PC-9 (cell line): ENCODE results near the gene TTL. TPM values are rescaled to one million over a fixed set of nuclear protein-coding genes. Genes with fewer than 3 reads are reported as not detected.

Experiments
- BruUV-seq: library from RNA; stranded (reverse); fragments of 400-500 nt; replicated peaks from 2 replicates; lab custom pipeline; 2021; lab: Mats Ljungman, UMichigan
- CTCF ChIA-PET: fragments of 300-600 bp; sonication (Branson Sonifier 250); formaldehyde crosslinking; loops from one replicate; lab custom pipeline; 2022; ENCODE audit warnings: antibody characterized with exemption; lab: Charles Lee
- POLR2A ChIA-PET: fragments of 300-600 bp; sonication (Branson Sonifier 250); formaldehyde crosslinking; loops from one replicate; lab custom pipeline; 2022; ENCODE audit warnings: antibody characterized with exemption; ENCODE audit not compliant: unreplicated experiment; lab: Charles Lee
- DNase-seq, 2 experiments: peaks; one replicate each; pipeline versions ENCODE4 v3.0.0 to v3.0.0-alpha.2; 2015 to 2022; ENCODE audit warnings: mixed read lengths in 1 of 2
- H2AFZ ChIP-seq: fragments of 200-600 bp; sonication (generic); 2 replicates; pipeline ENCODE4 v1.8.1; 2017; ENCODE audit warnings: antibody characterized with exemption
- H3F3A ChIP-seq: fragments of 200-600 bp; sonication (generic); 2 replicates; pipeline ENCODE4 v1.8.1; 2017; ENCODE audit warnings: antibody characterized with exemption, mild to moderate bottlenecking, low read depth; ENCODE audit not compliant: insufficient read depth
- H3K27ac ChIP-seq: fragments of 200-600 bp; sonication (generic); 2 replicates; pipeline ENCODE4 v1.6.1; 2016; ENCODE audit warnings: mixed run types
- H3K27me3 ChIP-seq: fragments of 200-600 bp; sonication (generic); 2 replicates; pipeline ENCODE4 v1.6.1; 2016; ENCODE audit warnings: low read depth, mixed run types; ENCODE audit not compliant: insufficient read depth
- H3K36me3 ChIP-seq: fragments of 200-600 bp; sonication (generic); 2 replicates; pipeline ENCODE4 v1.6.1; 2016; ENCODE audit warnings: low read depth, mixed run types
- H3K4me1 ChIP-seq: fragments of 200-600 bp; sonication (generic); replicated peaks from 2 replicates; pipeline ENCODE4 v1.6.1; 2016; ENCODE audit warnings: mixed run types; ENCODE audit not compliant: insufficient read depth
- H3K4me2 ChIP-seq: fragments of 200-600 bp; sonication (generic); 2 replicates; pipeline ENCODE4 v1.6.1; 2017; ENCODE audit warnings: mixed run types
- H3K4me3 ChIP-seq: fragments of 200-600 bp; sonication (generic); 2 replicates; pipeline ENCODE4 v1.6.1; 2016; ENCODE audit warnings: mixed run types
- H3K79me2 ChIP-seq: fragments of 200-600 bp; sonication (generic); 2 replicates; pipeline ENCODE4 v1.6.1; 2017; ENCODE audit warnings: low read depth, mixed run types
- H3K9me2 ChIP-seq: fragments of 200-600 bp; sonication (generic); 2 replicates; pipeline ENCODE4 v1.8.1; 2017; ENCODE audit warnings: mild to moderate bottlenecking; ENCODE audit not compliant: insufficient read depth
- H3K9me3 ChIP-seq: fragments of 200-600 bp; sonication (generic); 2 replicates; pipeline ENCODE4 v1.8.1; 2016; ENCODE audit warnings: low read depth; ENCODE audit not compliant: insufficient read depth
- H4K20me1 ChIP-seq: fragments of 200-600 bp; sonication (generic); 2 replicates; pipeline ENCODE4 v1.8.1; 2017; ENCODE audit not compliant: insufficient read depth
- EZH2 ChIP-seq: fragments of 200-600 bp; sonication (generic); IDR thresholded peaks from 2 replicates; pipeline ENCODE4 v1.8.0; 2017; ENCODE audit warnings: antibody characterized with exemption, low read depth
- intact Hi-C: fragments of 100-400 bp; cut with micrococcal nuclease; formaldehyde crosslinking; loops from one replicate; pipeline ENCODE4 v1.10.0; 2022; ENCODE audit not compliant: unreplicated experiment
- total RNA-seq: library from RNA; stranded (reverse); gene quantifications from 2 replicates; pipeline ENCODE4 v1.2.3, GENCODE V29; 2021
- TF ChIP-seq, protein P1 (sequence below): fragments of 200-600 bp; sonication (generic); conservative IDR thresholded peaks from 2 replicates; pipeline ENCODE4 v1.6.1; 2017; ENCODE audit warnings: mixed run types, antibody characterized with exemption, mild to moderate bottlenecking, moderate library complexity

Gene TTL
- total RNA-seq, 1 experiment from 2014 or later: 25.4 TPM

DNA sequence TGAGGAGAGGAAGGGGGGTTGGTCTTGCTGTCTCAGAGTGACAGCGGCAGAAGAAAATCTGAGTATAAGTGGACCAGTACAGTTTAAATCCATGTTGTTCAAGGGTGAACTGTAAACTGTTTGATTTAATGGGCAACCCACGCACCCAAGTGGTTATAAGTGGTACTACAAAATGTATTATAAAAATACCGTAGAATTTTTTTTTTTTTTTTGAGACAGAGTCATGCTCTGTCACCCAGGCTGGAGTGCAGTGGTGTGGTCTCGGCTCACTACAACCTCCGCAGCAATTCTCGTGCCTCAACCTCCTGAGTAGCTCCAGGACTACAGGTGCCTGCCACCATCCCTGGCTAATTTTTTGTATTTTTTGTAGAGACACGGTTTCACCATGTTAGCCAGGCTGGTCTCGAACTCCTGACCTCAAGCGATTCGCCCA is 100.4 kb downstream of the TTL start:
- intact Hi-C loops: loop anchor here (2.0 to 5.0 kb wide), 4 partner anchors 102 to 695 kb away; no protein-coding TSS in a partner anchor
- Histone ChIP-seq H3F3A (peaks cover 63% of the 10 kb centered on the region), H3K9me3 (no peaks in the 10 kb centered on the region), H3K4me1 (peaks cover 24% of the 10 kb centered on the region), H3K36me3 (no peaks in the 10 kb centered on the region; the same call in 1 of the 2 replicates), H3K79me2 (peaks cover 24% of the 10 kb centered on the region), H4K20me1 (no peaks in the 10 kb centered on the region), H3K27me3 (no peaks in the 10 kb centered on the region), H2AFZ (no peak overlapping the region), H3K9me2 (no peaks in the 10 kb centered on the region), H3K4me3 (peak overlapping the region; percentile 91; the same call in 1 of the 2 replicates), H3K4me2 (peak overlapping the region; percentile 89; the same call in 1 of the 2 replicates), H3K27ac (peak overlapping the region; percentile 92; the same call in 1 of the 2 replicates)
- POLR2A ChIA-PET: no interaction called here
- BruUV-seq: no TSS peak
- DNase-seq: peak; percentile 20 to 45
- CTCF ChIA-PET: interaction anchor here (0.7 kb wide), 2 partner anchors 229 to 334 kb away, joined by 7 to 8 read pairs; no protein-coding TSS in a partner anchor
- TF ChIP-seq, protein P1, sequence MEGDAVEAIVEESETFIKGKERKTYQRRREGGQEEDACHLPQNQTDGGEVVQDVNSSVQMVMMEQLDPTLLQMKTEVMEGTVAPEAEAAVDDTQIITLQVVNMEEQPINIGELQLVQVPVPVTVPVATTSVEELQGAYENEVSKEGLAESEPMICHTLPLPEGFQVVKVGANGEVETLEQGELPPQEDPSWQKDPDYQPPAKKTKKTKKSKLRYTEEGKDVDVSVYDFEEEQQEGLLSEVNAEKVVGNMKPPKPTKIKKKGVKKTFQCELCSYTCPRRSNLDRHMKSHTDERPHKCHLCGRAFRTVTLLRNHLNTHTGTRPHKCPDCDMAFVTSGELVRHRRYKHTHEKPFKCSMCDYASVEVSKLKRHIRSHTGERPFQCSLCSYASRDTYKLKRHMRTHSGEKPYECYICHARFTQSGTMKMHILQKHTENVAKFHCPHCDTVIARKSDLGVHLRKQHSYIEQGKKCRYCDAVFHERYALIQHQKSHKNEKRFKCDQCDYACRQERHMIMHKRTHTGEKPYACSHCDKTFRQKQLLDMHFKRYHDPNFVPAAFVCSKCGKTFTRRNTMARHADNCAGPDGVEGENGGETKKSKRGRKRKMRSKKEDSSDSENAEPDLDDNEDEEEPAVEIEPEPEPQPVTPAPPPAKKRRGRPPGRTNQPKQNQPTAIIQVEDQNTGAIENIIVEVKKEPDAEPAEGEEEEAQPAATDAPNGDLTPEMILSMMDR: peak; percentile 78
- no peak for TF ChIP-seq EZH2

- no TSS peak for BruUV-seq
- H3K27ac ChIP-seq: peak overlapping the region; percentile 92
- no peaks in the 10 kb centered on the region for H3K9me3 ChIP-seq
- H3K79me2 ChIP-seq: peaks cover 24% of the 10 kb centered on the region
- POLR2A ChIA-PET: interaction anchor here (0.6 to 1.0 kb wide), 2 partner anchors 42 to 529 kb away, joined by 3 to 4 read pairs; no protein-coding TSS in a partner anchor
- H3K4me1 ChIP-seq: peaks cover 24% of the 10 kb centered on the region
- H3K27me3 ChIP-seq: no peaks in the 10 kb centered on the region
- TF ChIP-seq EZH2: no peak
- TF ChIP-seq, protein P1: 0 out of 2 replicates have a peak, but pooled peaks have one; percentile 10
- no peaks in the 10 kb centered on the region for H3K9me2 ChIP-seq
- intact Hi-C loops: loop anchor here (1.0 to 5.0 kb wide), 6 partner anchors 62 to 696 kb away; partner anchors contain the start of genes SLC20A1 and TMEM87B
- no peak for DNase-seq
- no peaks in the 10 kb centered on the region; the same call in 1 of the 2 replicates for H3K36me3 ChIP-seq
- peak overlapping the region; percentile 89 for H3K4me2 ChIP-seq
- peak overlapping the region; percentile 95 for H2AFZ ChIP-seq
- H3K4me3 ChIP-seq: peak overlapping the region; percentile 91
- peaks cover 52% of the 10 kb centered on the region for H3F3A ChIP-seq
- no peaks in the 10 kb centered on the region for H4K20me1 ChIP-seq
- CTCF ChIA-PET: interaction anchor here (0.7 to 0.8 kb wide), 2 partner anchors 358 to 607 kb away, joined by 3 to 4 read pairs; no protein-coding TSS in a partner anchor
Measured at GRCh38 chr2:112583497-112584133, 101.7 kb downstream of the TTL start.

DNA sequence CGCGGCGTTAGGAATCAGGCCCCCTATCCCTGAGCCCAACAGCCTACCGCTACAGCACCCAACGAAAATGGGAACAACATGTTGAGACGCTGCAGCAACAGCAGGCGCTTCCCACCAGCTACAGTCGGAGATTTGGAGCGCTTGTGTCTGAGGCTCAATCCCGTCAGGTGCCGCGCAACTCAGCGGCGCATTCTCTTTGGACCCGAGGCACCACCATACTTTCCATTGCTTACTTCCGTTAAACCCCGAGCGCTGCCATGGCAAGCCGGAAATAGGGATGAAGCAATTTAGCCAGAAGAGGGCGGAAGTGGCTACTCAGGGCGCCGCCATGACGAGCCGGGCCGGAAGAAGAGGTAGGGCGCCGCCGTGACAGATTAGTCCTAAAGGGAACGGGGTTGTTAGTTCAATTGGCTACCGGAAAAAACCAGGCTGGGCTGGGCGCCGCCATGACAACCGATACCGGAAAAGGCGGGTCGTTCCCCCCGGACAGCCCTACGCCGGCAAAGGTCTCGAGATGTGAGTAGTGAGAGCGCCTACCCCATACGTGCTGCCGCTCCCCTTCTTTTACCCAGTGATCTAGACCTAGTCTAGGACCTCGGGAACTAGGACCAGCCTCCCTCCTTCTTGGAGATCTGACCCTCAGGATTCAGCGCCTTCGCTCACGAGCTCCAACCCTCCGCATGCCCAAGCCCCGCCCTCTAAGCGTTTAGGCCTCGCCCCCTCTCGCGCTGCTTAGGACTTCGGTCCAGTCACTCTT is 102.4 kb downstream of the TTL start, which contains the start of gene CHCHD5:
CHCHD5 (plus strand) TSS at position 476 of the 757 bp plus-strand sequence; CDS start at position 515, 39 bp downstream.
- Histone ChIP-seq H3K79me2 (peaks cover 24% of the 10 kb centered on the region), H3K9me2 (no peaks in the 10 kb centered on the region), H3K4me1 (peaks cover 24% of the 10 kb centered on the region), H3K9me3 (no peaks in the 10 kb centered on the region), H3K4me3 (peak within 1 kb of the TSS; percentile 91), H3K27ac (peak within 1 kb of the TSS; percentile 92), H4K20me1 (no peaks in the 10 kb centered on the region), H2AFZ (peak within 1 kb of the TSS; percentile 95), H3K4me2 (peak within 1 kb of the TSS; percentile 89), H3K36me3 (no peaks in the 10 kb centered on the region; the same call in 1 of the 2 replicates), H3F3A (peaks cover 45% of the 10 kb centered on the region), H3K27me3 (no peaks in the 10 kb centered on the region)
- TSS peak; percentile 75 for BruUV-seq
- intact Hi-C loops: loop anchor here (1.0 to 5.0 kb wide), 3 partner anchors 61 to 697 kb away; partner anchors contain the start of genes SLC20A1 and TMEM87B
- TF ChIP-seq, protein P1: no peak; the same call in 1 of the 2 replicates
- no peak for TF ChIP-seq EZH2
- ChIA-PET POLR2A (interaction anchor here (0.6 to 1.0 kb wide), 4 partner anchors 38 to 533 kb away, joined by 3 to 10 read pairs (median 4); partner anchors contain the start of gene SLC20A1), CTCF (interaction anchor here (0.6 to 1.0 kb wide), 5 partner anchors 33 to 357 kb away, joined by 3 to 8 read pairs (median 4); no protein-coding TSS in a partner anchor)
- DNase-seq: peak; percentile 86 to 90
